SK-N-MC (cell line): ENCODE measurements around the gene PTCRA.

Experiments used
- EZH2 ChIP-seq: fragments of 200-600 bp; sonication (generic); IDR thresholded peaks from one replicate; pipeline ENCODE4 v1.6.1; 2017; ENCODE audit warnings: antibody characterized with exemption
- FOXP2 ChIP-seq: optimal IDR thresholded peaks from 2 replicates; pipeline ENCODE3; 2011; ENCODE audit warnings: mild to moderate bottlenecking, moderate library complexity; ENCODE audit not compliant: insufficient read depth; ENCODE audit errors: extremely low read length, control extremely low read depth
- POLR2AphosphoS5 ChIP-seq: IDR thresholded peaks from 2 replicates; pipeline ENCODE4 v1.6.1; 2012; ENCODE audit warnings: mild to moderate bottlenecking, low read depth, low read length, borderline replicate concordance

DNA sequence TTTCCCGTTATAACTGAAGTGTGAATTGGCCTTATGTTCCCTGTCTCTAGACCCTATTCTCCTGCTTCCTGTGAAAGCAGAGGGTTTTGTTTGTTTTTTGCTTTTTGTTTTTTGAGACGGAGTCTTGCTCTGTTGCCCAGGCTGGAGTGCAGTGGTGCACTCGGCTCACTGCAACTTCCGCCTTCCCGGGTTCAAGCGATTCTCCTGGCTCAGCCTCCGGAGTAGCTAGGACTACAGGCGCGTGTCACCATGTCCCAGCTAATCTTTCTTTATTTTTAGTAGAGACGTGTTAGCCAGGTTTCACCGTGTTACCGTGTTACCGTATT, 44.0 kb downstream of the PTCRA start:
- no peak for TF ChIP-seq EZH2
- no peak for TF ChIP-seq POLR2AphosphoS5
- TF ChIP-seq FOXP2 = no peak
